Liver (tissue), 9 donors: ENCODE measurements around the gene DISP3. TPM values are rescaled to one million over a fixed set of nuclear protein-coding genes. Genes with fewer than 3 reads are reported as not detected.

ENCODE experiments used
- DNase-seq: peaks from one replicate; pipeline ENCODE4 v3.0.0-alpha.2; 2017; ENCODE audit warnings: low spot score
- H3K27ac ChIP-seq, 2 donors: one replicate each; pipeline ENCODE4 v1.7.0; 2013; ENCODE audit warnings: inconsistent platforms in 2 of 2, low read length in 2 of 2, control low read depth in 1 of 2, low read depth in 1 of 2, mild to moderate bottlenecking in 1 of 2
- H3K27me3 ChIP-seq, 4 donors: one replicate each; pipeline versions ENCODE4 v1.6.1 to v1.7.0; 2013; ENCODE audit warnings: low read length in 3 of 4, inconsistent platforms in 1 of 4, mild to moderate bottlenecking in 1 of 4, moderate library complexity in 1 of 4; ENCODE audit not compliant: control insufficient read depth in 4 of 4, insufficient read depth in 4 of 4
- H3K36me3 ChIP-seq, 4 donors: one replicate each; pipeline versions ENCODE4 v1.6.1 to v1.7.0; 2013; ENCODE audit warnings: low read length in 3 of 4, mild to moderate bottlenecking in 3 of 4, low read depth in 1 of 4, moderate library complexity in 1 of 4; ENCODE audit not compliant: control insufficient read depth in 4 of 4, insufficient read depth in 3 of 4
- H3K4me1 ChIP-seq, 4 donors: one replicate each; pipeline versions ENCODE4 v1.6.1 to v1.7.0; 2013; ENCODE audit warnings: low read length in 3 of 4, mild to moderate bottlenecking in 3 of 4, moderate library complexity in 1 of 4; ENCODE audit not compliant: control insufficient read depth in 4 of 4, insufficient read depth in 4 of 4
- H3K4me3 ChIP-seq, 3 donors: one replicate each; pipeline versions ENCODE4 v1.6.1 to v1.7.0; 2013; ENCODE audit warnings: low read length in 3 of 3, control low read depth in 1 of 3, low read depth in 1 of 3, mild to moderate bottlenecking in 1 of 3
- H3K9ac ChIP-seq, 2 donors: one replicate each; pipeline ENCODE4 v1.7.0; 2013; ENCODE audit warnings: low read length in 2 of 2, mild to moderate bottlenecking in 2 of 2, moderate library complexity in 2 of 2, control low read depth in 1 of 2, low read depth in 1 of 2
- H3K9me3 ChIP-seq, 4 donors: one replicate each; pipeline versions ENCODE4 v1.6.1 to v1.7.0; 2013; ENCODE audit warnings: low read length in 3 of 4; ENCODE audit not compliant: control insufficient read depth in 4 of 4
- ATF3 ChIP-seq: IDR thresholded peaks from 2 replicates; pipeline ENCODE4 v1.6.1; 2016; ENCODE audit warnings: antibody characterized with exemption
- CTCF ChIP-seq: fragments of 150-350 bp; IDR thresholded peaks from 2 replicates; pipeline ENCODE4 v1.5.1; 2017; ENCODE audit warnings: improper control_type of control experiment, low read depth, low read length; ENCODE audit not compliant: missing input control
- EGR1 ChIP-seq, 2 donors: IDR thresholded peaks; 2 replicates each; pipeline ENCODE4 v1.6.1; 2016 to 2018; ENCODE audit warnings: antibody characterized with exemption in 2 of 2, low read depth in 2 of 2
- FOXA1 ChIP-seq: IDR thresholded peaks from 2 replicates; pipeline ENCODE4 v1.6.1; 2016; ENCODE audit warnings: antibody characterized with exemption
- FOXA2 ChIP-seq: IDR thresholded peaks from 2 replicates; pipeline ENCODE4 v1.6.1; 2016; ENCODE audit warnings: antibody characterized with exemption
- GABPA ChIP-seq, 2 donors: IDR thresholded peaks in 1 of 2; conservative IDR thresholded peaks in 1 of 2; 2 replicates each; pipeline ENCODE4 v1.6.1; 2016; ENCODE audit warnings: antibody characterized with exemption in 2 of 2, mild to moderate bottlenecking in 1 of 2, moderate library complexity in 1 of 2
- HNF4A ChIP-seq, 2 donors: conservative IDR thresholded peaks; 2 replicates each; pipeline ENCODE4 v1.6.1; 2016; ENCODE audit warnings: antibody characterized with exemption in 2 of 2, mild to moderate bottlenecking in 2 of 2
- HNF4G ChIP-seq: IDR thresholded peaks from 2 replicates; pipeline ENCODE4 v1.6.1; 2016; ENCODE audit warnings: antibody characterized with exemption
- JUND ChIP-seq, 2 donors: IDR thresholded peaks; 2 replicates each; pipeline ENCODE4 v1.6.1; 2016; ENCODE audit warnings: antibody characterized with exemption in 2 of 2
- MAX ChIP-seq: IDR thresholded peaks from 2 replicates; pipeline ENCODE4 v1.6.1; 2016; ENCODE audit warnings: antibody characterized with exemption
- NR2F2 ChIP-seq: IDR thresholded peaks from 2 replicates; pipeline ENCODE4 v1.6.1; 2016; ENCODE audit warnings: antibody characterized with exemption
- RAD21 ChIP-seq, 2 donors: IDR thresholded peaks; 2 replicates each; pipeline ENCODE4 v1.6.1; 2016; ENCODE audit warnings: antibody characterized with exemption in 2 of 2, mild to moderate bottlenecking in 2 of 2
- REST ChIP-seq: IDR thresholded peaks from 2 replicates; pipeline ENCODE4 v1.6.1; 2016; ENCODE audit warnings: antibody characterized with exemption, mild to moderate bottlenecking
- RXRA ChIP-seq, 2 donors: IDR thresholded peaks; 2 replicates each; pipeline ENCODE4 v1.6.1; 2017 to 2018; ENCODE audit warnings: antibody characterized with exemption in 2 of 2, mild to moderate bottlenecking in 1 of 2
- TAF1 ChIP-seq: conservative IDR thresholded peaks from 2 replicates; pipeline ENCODE4 v1.6.1; 2016; ENCODE audit warnings: antibody characterized with exemption, mild to moderate bottlenecking
- YY1 ChIP-seq: IDR thresholded peaks from 2 replicates; pipeline ENCODE4 v1.6.1; 2016; ENCODE audit warnings: antibody characterized with exemption, mild to moderate bottlenecking
- ZBTB33 ChIP-seq: IDR thresholded peaks from 2 replicates; pipeline ENCODE4 v1.6.1; 2016; ENCODE audit warnings: antibody characterized with exemption
- WGBS: extraction: QIAGEN DNeasy Blood & Tissue Kit; methylation state at CpG from one replicate; pipeline ENCODE4 v1.1.7; 2013; 5-methylcytosine and 5-hydroxymethylcytosine counted together
- polyA plus RNA-seq, 2 donors: library from polyadenylated mRNA; stranded (reverse) in 1 of 2; unstranded in 1 of 2; fragments of 200-250 nt in 1 of 2; fragments of >200 nt in 1 of 2; fragmentation: Nextera tagmentation in 1 of 2; extraction: Ambion mirVana in 1 of 2; gene quantifications; one replicate each; pipeline versions ENCODE4 v1.2.1 to v1.2.3, GENCODE V29; 2013 to 2015
- total RNA-seq, 2 donors: library from RNA; depleted of rRNA; stranded (reverse); fragments of >200 nt; gene quantifications; one replicate each; pipeline ENCODE4 v1.2.3, GENCODE V29; 2014
- donor health status: healthy.
- donor health status: healthy.
- donor health status: healthy.
- donor health status: healthy.
- donor health status: healthy.

Gene DISP3
- total and polyA plus RNA-seq, 4 donors = 0.02 to 0.08 TPM; not detected in 2

- Histone ChIP-seq H3K27me3 (no peaks in the 10 kb centered on the region), H3K9me3 (no peaks in the 10 kb centered on the region), H3K4me3 (no peak overlapping the region), H3K4me1 (no peaks in the 10 kb centered on the region), H3K9ac (no peak overlapping the region), H3K27ac (no peak overlapping the region), H3K36me3 (no peaks in the 10 kb centered on the region)
- 88% methylated on average over 12 of the region's 12 CpGs for WGBS
- TF ChIP-seq TAF1 = no peak
- TF ChIP-seq FOXA1 = no peak
- TF ChIP-seq NR2F2 = no peak
- no peak for TF ChIP-seq HNF4A (conservative IDR thresholded peaks at IDR 0.05)
- TF ChIP-seq YY1 = no peak
- no peak for TF ChIP-seq ATF3
- TF ChIP-seq ZBTB33 = no peak
- TF ChIP-seq FOXA2 = no peak
- no peak for TF ChIP-seq RXRA (IDR thresholded peaks at IDR 0.05)
- TF ChIP-seq GABPA (IDR thresholded peaks at IDR 0.05 in 1 of 2, conservative IDR thresholded peaks at IDR 0.05 in 1 of 2) = no peak
- TF ChIP-seq JUND (IDR thresholded peaks at IDR 0.05) = no peak
- TF ChIP-seq RAD21 (IDR thresholded peaks at IDR 0.05) = no peak
- no peak for TF ChIP-seq MAX
- TF ChIP-seq REST = no peak
- no peak for TF ChIP-seq CTCF
- no peak for TF ChIP-seq EGR1 (IDR thresholded peaks at IDR 0.05; ENCODE audit: low read depth in 2 of 2)
- TF ChIP-seq HNF4G = no peak
- DNase-seq = no peak
These were observed 56.4 kb downstream of the DISP3 start for GRCh38 chr1:11535316-11535715.
